MCF 10A (cell line): ENCODE measurements around the gene KLHL4. TPM values are rescaled to one million over a fixed set of nuclear protein-coding genes. Genes with fewer than 3 reads are reported as not detected.
"Not testable (repeated sequence)": the region's sequence is repeated elsewhere in the genome, so short reads cannot be mapped to it uniquely, and the experiment has no call there.

ENCODE experiments used
- BruUV-seq: library from RNA; stranded (reverse); fragments of 400-500 nt; replicated peaks from 2 replicates; lab custom pipeline; 2021; lab: Mats Ljungman, UMichigan
- CTCF ChIA-PET: fragments of 300-600 bp; sonication (Branson Sonifier 250); formaldehyde crosslinking; extraction: SDS; loops from one replicate; lab custom pipeline; 2021; ENCODE audit warnings: antibody characterized with exemption, inconsistent platforms; lab: Yijun Ruan, JAX
- POLR2A ChIA-PET: fragments of 300-600, 350-650 bp; sonication (Branson Sonifier 250); formaldehyde crosslinking; extraction: SDS; loops from one replicate; lab custom pipeline; 2020; ENCODE audit warnings: antibody characterized with exemption, inconsistent platforms; lab: Yijun Ruan, JAX
- DNase-seq: peaks from one replicate; pipeline ENCODE4 v3.0.0-alpha.2; 2018; ENCODE audit not compliant: unreplicated experiment
- H3K27ac Mint-ChIP-seq: one replicate; pipeline ENCODE4 v1.8.0; 2022; ENCODE audit warnings: mild to moderate bottlenecking, low read depth, mixed read lengths; ENCODE audit not compliant: unreplicated experiment
- H3K27me3 Mint-ChIP-seq: one replicate; pipeline ENCODE4 v1.8.0; 2022; ENCODE audit warnings: mixed read lengths; ENCODE audit not compliant: insufficient read depth, unreplicated experiment
- H3K36me3 Mint-ChIP-seq: one replicate; pipeline ENCODE4 v1.8.0; 2022; ENCODE audit warnings: mild to moderate bottlenecking, moderate library complexity, mixed read lengths; ENCODE audit not compliant: insufficient read depth, unreplicated experiment
- H3K4me1 Mint-ChIP-seq: one replicate; pipeline ENCODE4 v1.8.0; 2022; ENCODE audit warnings: mixed read lengths; ENCODE audit not compliant: insufficient read depth, unreplicated experiment
- H3K4me3 Mint-ChIP-seq: one replicate; pipeline ENCODE4 v1.8.0; 2022; ENCODE audit warnings: mild to moderate bottlenecking, moderate library complexity, mixed read lengths; ENCODE audit not compliant: unreplicated experiment
- H3K9me3 Mint-ChIP-seq: one replicate; pipeline ENCODE4 v1.8.0; 2022; ENCODE audit warnings: mixed read lengths; ENCODE audit not compliant: unreplicated experiment
- intact Hi-C: fragments of 100-400 bp; cut with micrococcal nuclease; formaldehyde crosslinking; loops from 2 replicates; pipeline ENCODE4 v1.14.1; 2022
- total RNA-seq: library from RNA; stranded (reverse); gene quantifications from 2 replicates; pipeline ENCODE4 v1.2.3, GENCODE V29; 2022
- TF ChIP-seq, protein P1 (sequence below): fragments of 200-600 bp; IDR thresholded peaks from one replicate; pipeline ENCODE4 v1.8.0; 2022; ENCODE audit warnings: antibody characterized with exemption, mild to moderate bottlenecking; ENCODE audit not compliant: unreplicated experiment

The KLHL4 gene
- total RNA-seq, 1 experiment from 2014 or later = 9.8 TPM

DNA sequence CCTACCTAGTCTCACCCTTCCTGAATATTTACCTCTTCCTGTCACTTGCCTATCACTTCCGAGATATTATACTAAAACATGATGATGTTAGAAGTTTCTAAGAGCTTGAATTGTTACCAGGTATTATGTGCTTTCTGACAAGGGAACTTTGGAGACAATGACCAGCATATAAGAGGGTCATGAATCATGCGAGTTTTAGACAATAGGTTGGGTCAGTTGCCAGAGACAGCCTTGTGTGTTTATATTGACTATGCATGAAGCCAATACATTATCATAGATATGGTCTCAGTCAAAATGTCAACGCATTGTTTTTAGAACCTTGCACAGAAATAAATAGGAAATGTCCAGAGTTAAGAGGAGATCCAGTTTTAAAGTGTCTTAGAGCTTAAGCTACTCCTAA, 116.8 kb downstream of the KLHL4 start:
- H3K4me1 Mint-ChIP-seq = no peaks in the 10 kb centered on the region
- POLR2A ChIA-PET = no interaction called here
- BruUV-seq = no TSS peak
- DNase-seq = no peak
- peaks cover 1% of the 10 kb centered on the region for H3K9me3 Mint-ChIP-seq
- peaks cover 6% of the 10 kb centered on the region for H3K36me3 Mint-ChIP-seq
- peaks cover 3% of the 10 kb centered on the region for H3K27me3 Mint-ChIP-seq
- no peak overlapping the region for H3K4me3 Mint-ChIP-seq
- no peak overlapping the region for H3K27ac Mint-ChIP-seq
- CTCF ChIA-PET = no interaction called here
- TF ChIP-seq, protein P1, sequence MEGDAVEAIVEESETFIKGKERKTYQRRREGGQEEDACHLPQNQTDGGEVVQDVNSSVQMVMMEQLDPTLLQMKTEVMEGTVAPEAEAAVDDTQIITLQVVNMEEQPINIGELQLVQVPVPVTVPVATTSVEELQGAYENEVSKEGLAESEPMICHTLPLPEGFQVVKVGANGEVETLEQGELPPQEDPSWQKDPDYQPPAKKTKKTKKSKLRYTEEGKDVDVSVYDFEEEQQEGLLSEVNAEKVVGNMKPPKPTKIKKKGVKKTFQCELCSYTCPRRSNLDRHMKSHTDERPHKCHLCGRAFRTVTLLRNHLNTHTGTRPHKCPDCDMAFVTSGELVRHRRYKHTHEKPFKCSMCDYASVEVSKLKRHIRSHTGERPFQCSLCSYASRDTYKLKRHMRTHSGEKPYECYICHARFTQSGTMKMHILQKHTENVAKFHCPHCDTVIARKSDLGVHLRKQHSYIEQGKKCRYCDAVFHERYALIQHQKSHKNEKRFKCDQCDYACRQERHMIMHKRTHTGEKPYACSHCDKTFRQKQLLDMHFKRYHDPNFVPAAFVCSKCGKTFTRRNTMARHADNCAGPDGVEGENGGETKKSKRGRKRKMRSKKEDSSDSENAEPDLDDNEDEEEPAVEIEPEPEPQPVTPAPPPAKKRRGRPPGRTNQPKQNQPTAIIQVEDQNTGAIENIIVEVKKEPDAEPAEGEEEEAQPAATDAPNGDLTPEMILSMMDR = no peak
- intact Hi-C loops = no loop called here

DNA sequence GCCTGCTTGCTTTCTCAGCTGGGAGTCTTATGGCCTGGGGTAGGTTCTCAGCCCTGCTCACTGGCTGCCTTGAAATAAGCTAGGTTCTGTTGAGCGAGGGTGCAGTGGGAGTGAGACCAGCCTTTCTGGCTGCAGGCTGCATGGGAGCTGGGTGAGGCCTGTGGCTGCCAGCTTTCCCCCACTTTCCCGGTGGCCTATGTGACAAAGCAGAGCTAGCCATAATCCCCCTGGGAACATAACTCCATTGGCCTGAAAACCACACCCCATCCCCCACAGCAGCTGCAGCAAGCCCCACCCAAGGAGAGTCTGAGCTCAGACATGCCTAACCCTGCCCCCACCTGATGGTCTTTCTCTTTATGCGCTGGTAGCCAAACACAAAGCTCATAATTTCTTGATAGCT, 118.9 kb downstream of the KLHL4 start:
- no peak for DNase-seq
- peaks cover 6% of the 10 kb centered on the region for H3K36me3 Mint-ChIP-seq
- H3K27ac Mint-ChIP-seq = no peak overlapping the region
- no peaks in the 10 kb centered on the region for H3K4me1 Mint-ChIP-seq
- intact Hi-C loops = no loop called here
- H3K4me3 Mint-ChIP-seq = no peak overlapping the region
- H3K9me3 Mint-ChIP-seq = peaks cover 8% of the 10 kb centered on the region
- CTCF ChIA-PET = no interaction called here
- POLR2A ChIA-PET = no interaction called here
- TF ChIP-seq, protein P1 = no peak
- no TSS peak for BruUV-seq
- H3K27me3 Mint-ChIP-seq = peaks cover 16% of the 10 kb centered on the region

DNA sequence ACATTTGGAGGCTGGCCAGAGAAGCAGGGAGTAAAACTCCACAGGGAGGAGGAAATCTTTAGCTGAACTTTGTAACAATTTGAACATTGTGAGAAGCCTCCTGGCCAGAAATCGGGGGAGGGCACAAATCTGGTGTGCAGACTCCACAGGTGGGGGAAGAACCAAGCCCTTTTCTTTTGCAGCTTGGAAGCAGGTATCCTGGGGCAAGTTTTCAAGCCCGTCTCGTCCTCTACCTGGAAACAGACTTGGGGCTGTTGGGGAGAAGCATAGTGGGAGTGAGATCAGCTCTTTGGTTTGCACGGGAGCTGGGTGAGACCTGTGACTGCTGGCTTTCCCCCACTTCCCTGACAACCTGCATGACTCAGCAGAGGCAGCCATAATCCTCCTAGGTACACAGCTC, 123.8 kb downstream of the KLHL4 start:
- CTCF ChIA-PET = interaction anchor here (0.7 kb wide), 1 partner anchor 839 kb away, joined by 4 read pairs; no protein-coding TSS in a partner anchor
- POLR2A ChIA-PET, H3K4me3 Mint-ChIP-seq, intact Hi-C loops, H3K36me3 Mint-ChIP-seq, H3K4me1 Mint-ChIP-seq, H3K9me3 Mint-ChIP-seq, BruUV-seq, DNase-seq, H3K27ac Mint-ChIP-seq: not testable (repeated sequence)
- peaks cover 16% of the 10 kb centered on the region for H3K27me3 Mint-ChIP-seq

DNA sequence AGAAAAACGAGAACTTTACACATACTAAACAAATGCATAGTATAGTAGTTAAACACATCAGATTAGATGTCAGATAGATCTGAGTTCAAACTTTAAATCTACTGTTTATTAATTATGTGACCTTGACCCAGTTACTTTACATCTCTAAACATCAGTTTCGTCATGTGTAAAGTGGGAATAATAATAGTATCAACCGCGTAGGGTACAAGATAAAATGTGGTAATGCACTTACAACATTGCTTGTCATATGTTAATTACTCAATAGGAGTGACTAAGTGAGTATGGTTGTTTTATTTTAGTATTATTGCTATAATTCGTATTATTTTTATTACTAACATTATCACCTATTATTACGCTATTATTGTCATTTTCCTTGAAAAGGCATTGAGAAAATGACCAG, 144.2 kb downstream of the KLHL4 start:
- Mint-ChIP-seq H3K9me3 (no peaks in the 10 kb centered on the region), H3K27ac (no peak overlapping the region), H3K36me3 (no peaks in the 10 kb centered on the region), H3K4me1 (no peaks in the 10 kb centered on the region), H3K27me3 (no peaks in the 10 kb centered on the region), H3K4me3 (no peak overlapping the region)
- TF ChIP-seq, protein P1 = no peak
- intact Hi-C loops = no loop called here
- ChIA-PET CTCF (interaction anchor here (0.6 to 1.1 kb wide), 2 partner anchors 323 to 336 kb away, joined by 3 read pairs; no protein-coding TSS in a partner anchor), POLR2A (no interaction called here)
- DNase-seq = no peak
- BruUV-seq = no TSS peak
